Measurements from ENCODE around the gene DYRK1A. TPM values are rescaled to one million over a fixed set of nuclear protein-coding genes. Genes with fewer than 3 reads are reported as not detected.

DYRK1A gene
- total RNA-seq, 2 experiments from 2014 or later, result 58.4 to 65.1 TPM

- intact Hi-C loops (cut with micrococcal nuclease; ENCODE audit: unreplicated experiment), result loop anchor here (10.0 kb wide), 2 partner anchors 399 to 1821 kb away; partner anchors contain the start of genes HLCS and PSMG1
- H3K4me3 ChIP-seq (ENCODE audit: low read depth, low read length, poor library complexity, severe bottlenecking), result no peak overlapping the region
- CTCF ChIA-PET (ENCODE audit: unreplicated experiment), result no interaction called here
- H3K27ac ChIP-seq (ENCODE audit: low read depth, low read length, poor library complexity, severe bottlenecking), result no peak overlapping the region
- POLR2A ChIA-PET, result no interaction called here
- H3K9me3 ChIP-seq (ENCODE audit: low read length), result no peaks in the 10 kb centered on the region
- H4K20me1 ChIP-seq (ENCODE audit: insufficient read depth, low read length), result peaks cover 11% of the 10 kb centered on the region
- no peaks in the 10 kb centered on the region for H3K9me2 ChIP-seq (ENCODE audit: insufficient read depth, low read length)
- peaks cover 22% of the 10 kb centered on the region for H3K79me2 ChIP-seq (ENCODE audit: insufficient read depth, low read depth, low read length)
- H2AFZ ChIP-seq (ENCODE audit: low read length), result no peak overlapping the region
- no peak overlapping the region for H3K4me2 ChIP-seq (ENCODE audit: low read length)
- DNase-seq (ENCODE audit: low spot score), result no peak
- H3K36me3 ChIP-seq (ENCODE audit: insufficient read depth, low read length), result peaks cover 11% of the 10 kb centered on the region
- TF ChIP-seq EZH2phosphoT487 (IDR thresholded peaks at IDR 0.05; ENCODE audit: borderline replicate concordance, low read depth, low read length) (no peak), CTCF (conservative IDR thresholded peaks at IDR 0.05; ENCODE audit: low read length) (no peak)
- peaks cover 14% of the 10 kb centered on the region for H3K4me1 ChIP-seq (ENCODE audit: insufficient read depth, low read length, poor library complexity, severe bottlenecking)
- no TSS peak for BruUV-seq (replicated peaks)
Measured at GRCh38 chr21:37363936-37364335, 2.6 kb upstream of the DYRK1A start.

- Histone ChIP-seq H3K4me2 (ENCODE audit: low read length) (peak overlapping the region; percentile 90), H2AFZ (ENCODE audit: low read length) (peak overlapping the region; percentile 56; the same call in 1 of the 2 replicates), H3K4me1 (ENCODE audit: insufficient read depth, low read length, poor library complexity, severe bottlenecking) (peaks cover 19% of the 10 kb centered on the region), H3K27ac (ENCODE audit: low read depth, low read length, poor library complexity, severe bottlenecking) (no peak overlapping the region), H3K9me3 (ENCODE audit: low read length) (no peaks in the 10 kb centered on the region), H3K36me3 (ENCODE audit: insufficient read depth, low read length) (peaks cover 11% of the 10 kb centered on the region), H4K20me1 (ENCODE audit: insufficient read depth, low read length) (peaks cover 18% of the 10 kb centered on the region), H3K79me2 (ENCODE audit: insufficient read depth, low read depth, low read length) (peaks cover 30% of the 10 kb centered on the region), H3K9me2 (ENCODE audit: insufficient read depth, low read length) (no peaks in the 10 kb centered on the region), H3K4me3 (ENCODE audit: low read depth, low read length, poor library complexity, severe bottlenecking) (peak overlapping the region; percentile 81)
- DNase-seq (ENCODE audit: low spot score), result peak; percentile 44
- no TSS peak for BruUV-seq (replicated peaks)
- TF ChIP-seq EZH2phosphoT487 (IDR thresholded peaks at IDR 0.05; ENCODE audit: borderline replicate concordance, low read depth, low read length), result no peak
- TF ChIP-seq CTCF (conservative IDR thresholded peaks at IDR 0.05; ENCODE audit: low read length), result no peak
- ChIA-PET CTCF (ENCODE audit: unreplicated experiment) (no interaction called here), POLR2A (no interaction called here)
- intact Hi-C loops (cut with micrococcal nuclease; ENCODE audit: unreplicated experiment), result loop anchor here (5.0 to 10.0 kb wide), 3 partner anchors 98 to 1820 kb away; partner anchors contain the start of genes HLCS and PSMG1
Measured at GRCh38 chr21:37364722-37365121, 1.9 kb upstream of the DYRK1A start.
